IMR-90 (cell line): ENCODE results near the gene SH3RF3. TPM values are rescaled to one million over a fixed set of nuclear protein-coding genes. Genes with fewer than 3 reads are reported as not detected.
"Not testable (repeated sequence)": the region's sequence is repeated elsewhere in the genome, so short reads cannot be mapped to it uniquely, and the experiment has no call there.

Source experiments
- ATAC-seq: fragments of 200-7000 bp; cut with Tn5 transposase; 2 replicates; pipeline ENCODE4 v1.9.1; 2020; ENCODE audit warnings: low read depth, mild to moderate bottlenecking, moderate library complexity
- BruUV-seq: library from RNA; stranded (reverse); fragments of 400-500 nt; replicated peaks from 2 replicates; lab custom pipeline; 2021; lab: Mats Ljungman, UMichigan
- CTCF ChIA-PET: fragments of 300-600 bp; formaldehyde crosslinking; extraction: SDS; loops from one replicate; lab custom pipeline; 2021; ENCODE audit warnings: antibody characterized with exemption; lab: Yijun Ruan, JAX
- POLR2A ChIA-PET: fragments of 300-600 bp; sonication (Branson Sonifier 250); formaldehyde crosslinking; loops from one replicate; lab custom pipeline; 2022; ENCODE audit warnings: antibody characterized with exemption; ENCODE audit not compliant: unreplicated experiment; lab: Charles Lee
- DNase-seq: peaks from one replicate; pipeline ENCODE4 v3.0.0; 2013
- H2AFZ ChIP-seq: replicated peaks from 2 replicates; pipeline ENCODE3; 2013; ENCODE audit warnings: low read length, mild to moderate bottlenecking; ENCODE audit not compliant: poor library complexity
- H2AK5ac ChIP-seq: 2 replicates; pipeline ENCODE4 v1.6.1; 2013; ENCODE audit warnings: low read depth, low read length, inconsistent platforms
- H2AK9ac ChIP-seq: replicated peaks from 2 replicates; pipeline ENCODE3; 2013; ENCODE audit warnings: mild to moderate bottlenecking, low read depth, low read length, moderate library complexity; ENCODE audit not compliant: poor library complexity
- H2BK120ac ChIP-seq: 2 replicates; pipeline ENCODE4 v1.6.1; 2013; ENCODE audit warnings: low read depth, low read length, inconsistent platforms
- H2BK15ac ChIP-seq: 3 replicates; pipeline ENCODE4 v1.6.1; 2013; ENCODE audit warnings: low read depth, low read length, inconsistent platforms
- H2BK20ac ChIP-seq: 2 replicates; pipeline ENCODE4 v1.6.1; 2013; ENCODE audit warnings: low read depth, mild to moderate bottlenecking, inconsistent platforms, low read length, moderate library complexity
- H2BK5ac ChIP-seq: 2 replicates; pipeline ENCODE4 v1.6.1; 2013; ENCODE audit warnings: mild to moderate bottlenecking, low read depth, low read length, inconsistent platforms; ENCODE audit not compliant: poor library complexity, severe bottlenecking
- H3K14ac ChIP-seq: replicated peaks from 2 replicates; pipeline ENCODE4 v1.6.1; 2013; ENCODE audit warnings: low read depth, low read length, inconsistent platforms
- H3K18ac ChIP-seq: 2 replicates; pipeline ENCODE4 v1.6.1; 2013; ENCODE audit warnings: low read depth, low read length, control low read depth
- H3K23ac ChIP-seq: 2 replicates; pipeline ENCODE4 v1.6.1; 2013; ENCODE audit warnings: low read depth, low read length, inconsistent platforms
- H3K27ac ChIP-seq: 2 replicates; pipeline ENCODE4 v1.5.1; 2013; ENCODE audit warnings: mild to moderate bottlenecking, control low read depth, low read length; ENCODE audit not compliant: insufficient read depth
- H3K27me3 ChIP-seq: 2 replicates; pipeline ENCODE4 v1.6.1; 2013; ENCODE audit warnings: low read length; ENCODE audit not compliant: control insufficient read depth, insufficient read depth
- H3K36me3 ChIP-seq: 2 replicates; pipeline ENCODE4 v1.6.1; 2013; ENCODE audit warnings: low read length, mixed read lengths; ENCODE audit not compliant: control insufficient read depth, insufficient read depth
- H3K4ac ChIP-seq: 2 replicates; pipeline ENCODE4 v1.6.1; 2013; ENCODE audit warnings: low read depth, low read length, inconsistent platforms
- H3K4me1 ChIP-seq: 2 replicates; pipeline ENCODE4 v1.6.1; 2013; ENCODE audit warnings: low read length, mixed read lengths; ENCODE audit not compliant: control insufficient read depth, insufficient read depth
- H3K4me2 ChIP-seq: 2 replicates; pipeline ENCODE4 v1.6.1; 2013; ENCODE audit warnings: low read depth, mild to moderate bottlenecking, control low read depth, low read length, moderate library complexity
- H3K4me3 ChIP-seq: 2 replicates; pipeline ENCODE4 v1.5.1; 2013; ENCODE audit warnings: low read depth, mild to moderate bottlenecking, control low read depth, low read length, moderate library complexity; ENCODE audit not compliant: insufficient read depth
- H3K56ac ChIP-seq: 2 replicates; pipeline ENCODE4 v1.6.1; 2013; ENCODE audit warnings: low read length, inconsistent platforms; ENCODE audit not compliant: insufficient read depth; ENCODE audit errors: extremely low read depth
- H3K79me1 ChIP-seq, 2 experiments: 2 replicates each; pipeline ENCODE4 v1.6.1; 2013; ENCODE audit warnings: low read length in 2 of 2, inconsistent platforms in 1 of 2, low read depth in 1 of 2
- H3K9ac ChIP-seq: 2 replicates; pipeline ENCODE4 v1.6.1; 2013; ENCODE audit warnings: low read depth, low read length, control low read depth
- H3K9me1 ChIP-seq: 2 replicates; pipeline ENCODE4 v1.6.1; 2013; ENCODE audit warnings: low read length, inconsistent platforms; ENCODE audit not compliant: insufficient read depth
- H3K9me3 ChIP-seq: 2 replicates; pipeline ENCODE4 v1.6.1; 2013; ENCODE audit warnings: low read length; ENCODE audit not compliant: control insufficient read depth, insufficient read depth
- H4K20me1 ChIP-seq: 2 replicates; pipeline ENCODE4 v1.6.1; 2013; ENCODE audit warnings: low read length, inconsistent platforms; ENCODE audit not compliant: insufficient read depth
- H4K5ac ChIP-seq: 2 replicates; pipeline ENCODE4 v1.6.1; 2013; ENCODE audit warnings: mild to moderate bottlenecking, low read depth, low read length, control low read depth
- H4K8ac ChIP-seq, 2 experiments: 2 replicates each; pipeline ENCODE4 v1.6.1; 2013; ENCODE audit warnings: low read depth in 2 of 2, low read length in 2 of 2, control low read depth in 1 of 2, inconsistent platforms in 1 of 2
- H4K91ac ChIP-seq: 2 replicates; pipeline ENCODE4 v1.6.1; 2013; ENCODE audit warnings: low read depth, low read length, inconsistent platforms; ENCODE audit not compliant: insufficient read depth
- WGBS, 2 experiments: methylation state at CpG; one replicate each; pipeline versions ENCODE4 v1.1.5 to v1.1.7; 2013; ENCODE audit warnings: missing lambda C conversion rate in 2 of 2; ENCODE audit not compliant: insufficient read length in 1 of 2; ENCODE audit errors: extremely low coverage in 2 of 2; 5-methylcytosine and 5-hydroxymethylcytosine counted together
- dilution Hi-C: fragments of 300-500 bp; cut with HindIII; formaldehyde crosslinking; loops from one replicate; pipeline ENCODE4 v1.14.3; 2018; ENCODE audit warnings: low sequenced_read_pairs; ENCODE audit not compliant: unreplicated experiment
- in situ Hi-C: fragments of 300-500 bp; cut with MboI; formaldehyde crosslinking; loops from 3 replicates; pipeline ENCODE4 v1.14.3; 2019; ENCODE audit warnings: low sequenced_read_pairs, inconsistent platforms, mixed read lengths
- intact Hi-C: fragments of 100-400 bp; cut with micrococcal nuclease; formaldehyde crosslinking; loops from 2 replicates; pipeline ENCODE4 v1.10.0; 2022
- polyA plus RNA-seq, 3 experiments: library from polyadenylated mRNA; depleted of rRNA; stranded (reverse); fragments of >200 nt; gene quantifications; 2 replicates each; pipeline ENCODE4 v1.2.3, GENCODE V29; 2012; ENCODE audit warnings: low replicate concordance in 1 of 3
- total RNA-seq: library from RNA; depleted of rRNA; stranded (reverse); fragments of >200 nt; gene quantifications from 2 replicates; pipeline ENCODE4 v1.2.3, GENCODE V29; 2012

Gene SH3RF3
- total and polyA plus RNA-seq, 2 of the 4 experiments (the other 2 are of a cell fraction): 3.4 to 5.3 TPM

GRCh38 chr2:109162367-109162766 lies 33.4 kb downstream of the SH3RF3 start:
- CTCF ChIA-PET, in situ Hi-C loops, intact Hi-C loops, DNase-seq, H4K8ac ChIP-seq, H4K91ac ChIP-seq, ATAC-seq, dilution Hi-C loops, H3K36me3 ChIP-seq, H2AFZ ChIP-seq, H3K14ac ChIP-seq, H3K27me3 ChIP-seq, H2BK120ac ChIP-seq, H3K9me3 ChIP-seq, H3K9ac ChIP-seq, H4K5ac ChIP-seq, H3K4me2 ChIP-seq, H3K56ac ChIP-seq, H3K18ac ChIP-seq, H2AK9ac ChIP-seq, H3K27ac ChIP-seq, H2BK15ac ChIP-seq, POLR2A ChIA-PET, H2BK20ac ChIP-seq, BruUV-seq, H2BK5ac ChIP-seq, H3K23ac ChIP-seq, H3K4me3 ChIP-seq, H2AK5ac ChIP-seq, H3K4ac ChIP-seq: not testable (repeated sequence)
- Histone ChIP-seq H3K9me1 (peaks cover 49% of the 10 kb centered on the region), H3K4me1 (peaks cover 21% of the 10 kb centered on the region), H3K79me1 (peaks cover 41 to 89% of the 10 kb centered on the region in 2 experiments), H4K20me1 (peaks cover 55% of the 10 kb centered on the region)
- WGBS, 2 experiments: no CpG with 5 or more reads among the region's 2 CpGs
